Smooth muscle cell (in vitro differentiated cells): ENCODE results near the gene SLIT1. TPM values are rescaled to one million over a fixed set of nuclear protein-coding genes. Genes with fewer than 3 reads are reported as not detected.

Experiments used
- DNase-seq: peaks from one replicate; lab custom pipeline; 2025; ENCODE audit not compliant: unreplicated experiment; lab: John Stamatoyannopoulos, UW
- H2AFZ ChIP-seq: fragments of 200-600 bp; sonication (generic); 2 replicates; pipeline ENCODE4 v1.6.0; 2016; ENCODE audit warnings: antibody characterized with exemption, low read depth, mild to moderate bottlenecking
- H3F3A ChIP-seq: fragments of 200-600 bp; sonication (generic); 2 replicates; pipeline ENCODE4 v1.6.0; 2017; ENCODE audit warnings: antibody characterized with exemption, low read depth
- H3K27ac ChIP-seq: fragments of 200-600 bp; sonication (generic); 2 replicates; pipeline ENCODE4 v1.5.1; 2016; ENCODE audit warnings: low read depth, mild to moderate bottlenecking
- H3K27me3 ChIP-seq: fragments of 200-600 bp; sonication (generic); 2 replicates; pipeline ENCODE4 v1.6.1; 2016; ENCODE audit warnings: low read depth, mild to moderate bottlenecking
- H3K36me3 ChIP-seq: fragments of 200-600 bp; sonication (generic); 2 replicates; pipeline ENCODE4 v1.5.1; 2016; ENCODE audit warnings: low read depth
- H3K4me1 ChIP-seq: fragments of 200-600 bp; sonication (generic); 2 replicates; pipeline ENCODE4 v1.5.1; 2016; ENCODE audit warnings: low read depth
- H3K4me2 ChIP-seq: fragments of 200-600 bp; sonication (generic); 2 replicates; pipeline ENCODE4 v1.6.0; 2016; ENCODE audit warnings: mild to moderate bottlenecking
- H3K4me3 ChIP-seq: fragments of 200-600 bp; sonication (generic); 2 replicates; pipeline ENCODE4 v1.5.1; 2016; ENCODE audit warnings: mild to moderate bottlenecking
- H3K79me2 ChIP-seq: fragments of 200-600 bp; sonication (generic); 2 replicates; pipeline ENCODE4 v1.6.0; 2016; ENCODE audit warnings: low read depth, mild to moderate bottlenecking
- H3K9ac ChIP-seq: fragments of 200-600 bp; sonication (generic); 2 replicates; pipeline ENCODE4 v1.6.0; 2016; ENCODE audit warnings: low read depth
- H3K9me3 ChIP-seq: fragments of 200-600 bp; sonication (generic); replicated peaks from 2 replicates; pipeline ENCODE4 v1.5.1; 2016; ENCODE audit warnings: low read depth
- H4K20me1 ChIP-seq: fragments of 200-600 bp; sonication (generic); 2 replicates; pipeline ENCODE4 v1.6.0; 2016; ENCODE audit warnings: low read depth
- CTCF ChIP-seq: fragments of 200-600 bp; sonication (generic); IDR thresholded peaks from 2 replicates; pipeline ENCODE4 v1.5.1; 2017; ENCODE audit warnings: borderline replicate concordance, mild to moderate bottlenecking, antibody characterized with exemption; ENCODE audit not compliant: insufficient read depth, poor library complexity, severe bottlenecking
- WGBS: methylation state at CpG from one replicate; pipeline ENCODE4 v1.1.7; 2016; ENCODE audit warnings: low lambda C conversion rate; 5-methylcytosine and 5-hydroxymethylcytosine counted together
- polyA plus RNA-seq: library from polyadenylated mRNA; unstranded; fragments of >200 nt; fragmentation: Nextera tagmentation; extraction: Ambion mirVana; gene quantifications from 2 replicates; pipeline ENCODE4 v1.2.1, GENCODE V29; 2016
- total RNA-seq: library from RNA; depleted of rRNA; stranded (reverse); fragments of >200 nt; gene quantifications from 2 replicates; pipeline ENCODE4 v1.2.3, GENCODE V29; 2014

SLIT1 gene
- total and polyA plus RNA-seq, 2 experiments from 2014 or later = 0.15 TPM; not detected in 1

DNA sequence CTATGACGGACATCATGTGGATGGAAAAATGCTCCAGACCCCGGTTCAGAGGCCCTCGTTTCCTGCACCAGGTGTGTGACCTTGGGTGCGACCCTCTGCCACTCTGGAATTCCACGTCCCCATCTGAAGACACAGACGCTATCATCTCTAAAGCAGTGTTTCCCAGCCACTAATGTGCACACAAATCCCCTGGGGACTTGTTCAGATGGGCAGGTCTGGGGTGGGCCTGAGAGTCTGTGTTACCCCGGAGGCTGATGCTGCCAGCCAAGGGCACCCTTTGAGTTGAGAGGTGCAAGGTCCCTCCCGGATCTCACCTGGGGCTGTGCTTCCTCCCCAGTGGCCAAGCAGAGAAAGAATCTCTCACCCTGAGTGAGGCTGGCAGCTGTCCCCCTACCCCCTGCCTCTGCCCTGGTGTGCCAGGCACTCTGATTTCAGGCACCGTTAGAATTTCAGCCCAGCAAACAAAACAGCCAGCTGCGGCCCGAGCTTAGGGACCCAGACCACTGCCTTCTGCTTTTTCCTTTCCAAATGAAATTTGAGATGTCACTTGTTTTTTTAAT, 90.0 kb downstream of the SLIT1 start:
- H3K27me3 ChIP-seq = peaks cover 38% of the 10 kb centered on the region
- no peak for DNase-seq
- no peak overlapping the region for H3K9ac ChIP-seq
- 89% methylated on average over 11 of the region's 11 CpGs for WGBS
- no peaks in the 10 kb centered on the region for H3K36me3 ChIP-seq
- H3K9me3 ChIP-seq = no peaks in the 10 kb centered on the region
- peaks cover 13% of the 10 kb centered on the region for H3K4me1 ChIP-seq
- H4K20me1 ChIP-seq = no peaks in the 10 kb centered on the region
- no peak overlapping the region for H3K4me2 ChIP-seq
- no peak for TF ChIP-seq CTCF
- H3K79me2 ChIP-seq = no peaks in the 10 kb centered on the region
- no peak overlapping the region for H3K4me3 ChIP-seq
- H2AFZ ChIP-seq = no peak overlapping the region
- no peak overlapping the region for H3K27ac ChIP-seq
- H3F3A ChIP-seq = no peaks in the 10 kb centered on the region

DNA sequence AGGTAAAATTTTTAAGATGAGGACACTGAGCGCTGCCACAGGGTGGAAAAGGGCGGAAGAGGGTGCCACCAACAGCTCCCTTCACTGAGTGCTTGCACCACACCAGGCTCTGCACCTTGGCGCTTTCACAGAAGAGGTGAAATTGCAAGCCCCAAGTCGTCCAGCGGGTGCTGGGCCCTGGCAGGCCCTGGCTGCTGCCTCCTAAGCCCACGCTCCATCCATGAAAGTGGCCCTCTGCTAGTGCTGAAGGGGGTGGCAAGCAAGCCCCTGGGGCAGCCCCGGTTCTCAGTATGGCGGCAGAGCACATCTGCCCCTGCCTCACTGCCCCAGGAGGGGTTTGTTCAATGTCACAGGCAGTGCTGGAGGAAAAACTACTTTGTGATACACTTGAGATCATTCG, 95.1 kb downstream of the SLIT1 start:
- WGBS = 80% methylated on average over 9 of the region's 9 CpGs
- TF ChIP-seq CTCF = no peak
- Histone ChIP-seq H3K9ac (no peak overlapping the region), H3K4me2 (no peak overlapping the region), H4K20me1 (no peaks in the 10 kb centered on the region), H3K4me1 (no peaks in the 10 kb centered on the region), H3K4me3 (no peak overlapping the region), H3K79me2 (no peaks in the 10 kb centered on the region), H3K27me3 (peaks cover 37% of the 10 kb centered on the region), H3F3A (no peaks in the 10 kb centered on the region), H3K36me3 (no peaks in the 10 kb centered on the region), H2AFZ (no peak overlapping the region), H3K9me3 (no peaks in the 10 kb centered on the region), H3K27ac (no peak overlapping the region)
- DNase-seq = no peak

DNA sequence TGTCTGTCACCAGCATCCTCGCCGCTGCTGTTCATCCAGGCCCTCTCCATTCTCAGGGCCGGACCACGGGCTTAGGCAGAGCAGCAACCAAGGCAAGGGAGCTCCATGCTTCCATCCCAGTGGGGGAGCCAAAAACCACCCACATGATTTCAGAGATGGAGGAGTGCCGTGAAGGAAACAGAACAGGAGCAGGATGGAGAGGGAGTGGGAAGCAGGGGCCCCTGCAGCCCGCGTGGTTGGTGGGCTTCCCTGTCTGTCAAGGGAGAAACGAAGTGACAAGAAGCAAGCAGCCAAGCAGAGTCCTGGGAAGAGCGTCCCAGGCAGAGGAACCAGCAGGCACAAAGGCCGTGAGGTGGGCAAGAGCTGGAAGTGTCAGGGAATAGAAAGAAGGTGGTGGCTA, 95.7 kb downstream of the SLIT1 start:
- no peak for TF ChIP-seq CTCF
- H3K4me1 ChIP-seq = no peaks in the 10 kb centered on the region

GRCh38 chr10:97089209-97089870, 96.4 kb downstream of the SLIT1 start:
- no peaks in the 10 kb centered on the region for H3K36me3 ChIP-seq
- H3K27me3 ChIP-seq = peaks cover 30% of the 10 kb centered on the region
- no peaks in the 10 kb centered on the region for H3K79me2 ChIP-seq
- 46% methylated on average over 15 of the region's 15 CpGs for WGBS
- no peak overlapping the region for H3K4me3 ChIP-seq
- no peak overlapping the region for H2AFZ ChIP-seq
- no peaks in the 10 kb centered on the region for H3F3A ChIP-seq
- no peak overlapping the region for H3K9ac ChIP-seq
- H3K27ac ChIP-seq = no peak overlapping the region
- H3K4me1 ChIP-seq = no peaks in the 10 kb centered on the region
- H3K4me2 ChIP-seq = no peak overlapping the region
- no peaks in the 10 kb centered on the region for H4K20me1 ChIP-seq
- no peak for DNase-seq
- TF ChIP-seq CTCF = no peak
- H3K9me3 ChIP-seq = no peaks in the 10 kb centered on the region

More for the DNA sequence above, 95.7 kb downstream of the SLIT1 start:
- Histone ChIP-seq H3F3A (no peaks in the 10 kb centered on the region), H3K27me3 (peaks cover 33% of the 10 kb centered on the region), H3K4me2 (no peak overlapping the region), H3K4me3 (no peak overlapping the region), H3K9ac (no peak overlapping the region), H3K9me3 (no peaks in the 10 kb centered on the region), H3K27ac (no peak overlapping the region), H3K36me3 (no peaks in the 10 kb centered on the region), H4K20me1 (no peaks in the 10 kb centered on the region), H3K79me2 (no peaks in the 10 kb centered on the region), H2AFZ (no peak overlapping the region)
- WGBS = 69% methylated on average over 10 of the region's 10 CpGs
- DNase-seq = no peak
